Ectodermal cell (in vitro differentiated cells): ENCODE data around the gene ISLR2.

ENCODE experiments used
- H3K27ac ChIP-seq: 2 replicates; pipeline ENCODE4 v1.7.0; 2013; ENCODE audit warnings: mild to moderate bottlenecking, low read depth, low read length; ENCODE audit not compliant: insufficient read depth, poor library complexity, severe bottlenecking
- H3K27me3 ChIP-seq: 2 replicates; pipeline ENCODE4 v1.7.0; 2013; ENCODE audit warnings: mild to moderate bottlenecking, low read length; ENCODE audit not compliant: insufficient read depth, control insufficient read depth, poor library complexity, severe bottlenecking
- H3K36me3 ChIP-seq: one replicate; pipeline ENCODE4 v1.7.0; 2013; ENCODE audit warnings: low read length; ENCODE audit not compliant: control insufficient read depth, insufficient read depth
- H3K4me1 ChIP-seq: one replicate; pipeline ENCODE4 v1.7.0; 2013; ENCODE audit warnings: low read length; ENCODE audit not compliant: control insufficient read depth, insufficient read depth
- H3K4me3 ChIP-seq: 2 replicates; pipeline ENCODE4 v1.7.0; 2013; ENCODE audit warnings: low read depth, low read length, control low read depth; ENCODE audit not compliant: insufficient read depth
- H3K9me3 ChIP-seq: 2 replicates; pipeline ENCODE4 v1.7.0; 2013; ENCODE audit warnings: mild to moderate bottlenecking, low read length, moderate library complexity; ENCODE audit not compliant: control insufficient read depth
- WGBS, 2 experiments: methylation state at CpG; one replicate each; pipeline ENCODE4 v1.1.7; 2013; ENCODE audit warnings: missing lambda C conversion rate in 2 of 2; 5-methylcytosine and 5-hydroxymethylcytosine counted together

Gene ISLR2

GRCh38 chr15:74170875-74171578 lies 40.6 kb downstream of the ISLR2 start:
- Histone ChIP-seq H3K4me1 (peaks cover 33% of the 10 kb centered on the region), H3K36me3 (no peaks in the 10 kb centered on the region), H3K4me3 (no peak overlapping the region), H3K9me3 (no peaks in the 10 kb centered on the region), H3K27ac (no peak overlapping the region), H3K27me3 (no peaks in the 10 kb centered on the region)
- WGBS, 2 experiments = 96% methylated on average over 7 of the region's 7 CpGs

DNA sequence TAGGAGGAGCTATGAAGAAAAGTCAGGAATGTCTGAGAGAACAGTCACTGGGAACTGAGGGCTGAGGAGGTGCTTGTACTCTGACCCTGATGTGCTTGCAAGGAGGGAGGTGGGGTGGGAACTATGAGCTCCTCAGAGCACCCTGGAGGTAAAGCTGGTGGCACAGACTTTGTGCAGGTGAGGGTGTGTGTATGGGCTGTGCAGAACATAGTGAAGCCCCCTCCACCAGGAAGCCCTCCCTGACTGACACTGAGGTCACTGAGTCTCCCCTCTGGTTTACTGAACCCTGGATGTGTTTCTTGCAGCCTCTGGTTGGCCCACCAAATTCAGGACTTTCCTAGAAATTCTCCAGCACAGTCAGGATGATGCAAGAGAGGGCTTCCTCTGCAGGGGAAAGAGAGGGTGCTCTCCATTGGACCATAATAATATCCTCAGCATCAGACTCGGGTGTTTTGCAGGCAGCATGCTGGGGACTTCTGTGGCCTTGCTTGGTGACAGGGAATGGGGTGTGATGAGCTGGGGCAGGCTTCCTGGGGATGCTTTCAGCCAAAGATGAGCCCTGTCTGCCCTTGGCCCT lies 41.7 kb downstream of the ISLR2 start:
- Histone ChIP-seq H3K27me3 (no peaks in the 10 kb centered on the region), H3K27ac (no peak overlapping the region), H3K4me3 (no peak overlapping the region), H3K4me1 (peaks cover 42% of the 10 kb centered on the region), H3K9me3 (no peaks in the 10 kb centered on the region), H3K36me3 (no peaks in the 10 kb centered on the region)
- 94% methylated on average over 1 of the region's 1 CpG for WGBS, 2 experiments

- H3K36me3 ChIP-seq = no peaks in the 10 kb centered on the region
- H3K27me3 ChIP-seq = no peaks in the 10 kb centered on the region
- no peak overlapping the region for H3K27ac ChIP-seq
- H3K9me3 ChIP-seq = no peaks in the 10 kb centered on the region
- WGBS, 2 experiments = 80 to 83% methylated on average over 13 of the region's 13 CpGs
- H3K4me3 ChIP-seq = no peak overlapping the region
- H3K4me1 ChIP-seq = peaks cover 43% of the 10 kb centered on the region
These were observed 42.5 kb downstream of the ISLR2 start for GRCh38 chr15:74172701-74173379.

GRCh38 chr15:74173380-74174218 lies 43.2 kb downstream of the ISLR2 start, which contains the start of gene ISLR:
TSS of gene ISLR (plus strand) at chr15:74173710. CDS start at chr15:74174859, 1,149 bp downstream.
- H3K4me1 ChIP-seq = peaks cover 43% of the 10 kb centered on the region
- H3K36me3 ChIP-seq = no peaks in the 10 kb centered on the region
- H3K27ac ChIP-seq = no peak within 1 kb of the TSS
- no peaks in the 10 kb centered on the region for H3K27me3 ChIP-seq
- no peak within 1 kb of the TSS for H3K4me3 ChIP-seq
- WGBS, 2 experiments = 75 to 76% methylated on average over 20 of the region's 20 CpGs
- H3K9me3 ChIP-seq = no peaks in the 10 kb centered on the region

DNA sequence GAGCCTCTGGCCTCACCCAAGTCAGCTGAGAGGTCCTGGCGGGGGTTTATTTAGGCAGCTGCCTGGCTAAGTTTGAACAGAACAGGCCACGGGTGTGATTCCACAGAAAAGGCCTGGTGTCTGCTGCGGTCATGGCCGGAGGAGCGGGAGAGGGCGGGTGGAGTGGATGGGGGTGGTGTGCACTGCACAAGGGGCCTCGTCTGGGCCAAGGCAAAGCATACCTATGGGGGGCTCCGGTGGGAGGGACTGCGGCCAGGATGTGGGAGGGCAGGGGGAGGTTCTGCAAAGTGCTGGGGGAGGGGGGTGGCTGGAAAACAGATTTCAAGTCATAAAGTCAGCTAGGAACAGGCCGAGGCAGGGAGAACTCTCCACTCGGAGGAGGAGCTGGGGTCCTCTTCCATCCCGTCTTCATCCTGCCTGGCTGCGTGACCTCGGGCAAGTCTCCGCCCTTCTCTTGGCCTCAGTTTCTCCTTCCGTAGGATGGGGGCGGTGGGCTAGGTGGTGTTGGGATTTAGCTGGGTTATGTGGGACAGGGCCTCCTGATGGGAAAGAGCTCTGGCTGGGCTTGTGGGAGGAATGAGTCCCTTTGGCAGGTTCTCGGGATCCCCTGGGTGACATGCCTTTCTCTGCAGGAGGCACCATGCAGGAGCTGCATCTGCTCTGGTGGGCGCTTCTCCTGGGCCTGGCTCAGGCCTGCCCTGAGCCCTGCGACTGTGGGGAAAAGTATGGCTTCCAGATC lies 44.0 kb downstream of the ISLR2 start:
- 84 to 88% methylated on average over 20 of the region's 20 CpGs for WGBS, 2 experiments
- Histone ChIP-seq H3K27ac (no peak overlapping the region), H3K4me1 (peaks cover 43% of the 10 kb centered on the region)

DNA sequence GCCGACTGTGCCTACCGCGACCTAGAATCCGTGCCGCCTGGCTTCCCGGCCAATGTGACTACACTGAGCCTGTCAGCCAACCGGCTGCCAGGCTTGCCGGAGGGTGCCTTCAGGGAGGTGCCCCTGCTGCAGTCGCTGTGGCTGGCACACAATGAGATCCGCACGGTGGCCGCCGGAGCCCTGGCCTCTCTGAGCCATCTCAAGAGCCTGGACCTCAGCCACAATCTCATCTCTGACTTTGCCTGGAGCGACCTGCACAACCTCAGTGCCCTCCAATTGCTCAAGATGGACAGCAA lies 44.5 kb downstream of the ISLR2 start:
- Histone ChIP-seq H3K36me3 (no peaks in the 10 kb centered on the region), H3K9me3 (no peaks in the 10 kb centered on the region), H3K27me3 (no peaks in the 10 kb centered on the region), H3K4me1 (peaks cover 43% of the 10 kb centered on the region), H3K27ac (no peak overlapping the region), H3K4me3 (no peak overlapping the region)
- 92 to 95% methylated on average over 14 of the region's 14 CpGs for WGBS, 2 experiments

More for the DNA sequence above, 44.0 kb downstream of the ISLR2 start:
- no peaks in the 10 kb centered on the region for H3K9me3 ChIP-seq
- H3K4me3 ChIP-seq = no peak overlapping the region
- no peaks in the 10 kb centered on the region for H3K36me3 ChIP-seq
- H3K27me3 ChIP-seq = no peaks in the 10 kb centered on the region

GRCh38 chr15:74175271-74176191 lies 45.1 kb downstream of the ISLR2 start:
- Histone ChIP-seq H3K27me3 (no peaks in the 10 kb centered on the region), H3K9me3 (no peaks in the 10 kb centered on the region), H3K4me1 (peaks cover 40% of the 10 kb centered on the region), H3K36me3 (no peaks in the 10 kb centered on the region), H3K4me3 (no peak overlapping the region), H3K27ac (no peak overlapping the region)
- WGBS, 2 experiments = 94% methylated on average over 45 of the region's 45 CpGs

- 71 to 78% methylated on average over 10 of the region's 10 CpGs for WGBS, 2 experiments
- Histone ChIP-seq H3K4me1 (peaks cover 38% of the 10 kb centered on the region), H3K4me3 (no peak overlapping the region), H3K36me3 (no peaks in the 10 kb centered on the region), H3K9me3 (no peaks in the 10 kb centered on the region), H3K27ac (no peak overlapping the region), H3K27me3 (no peaks in the 10 kb centered on the region)
These were observed 46.2 kb downstream of the ISLR2 start for GRCh38 chr15:74176262-74177214.
